HL-60/S4 treated with phorbol 12-myristate 13-acetate at 8.2 ng/mL for 4 days and 3 days (cell line): ENCODE results near the gene FBRSL1.
"Not testable (repeated sequence)": the region's sequence is repeated elsewhere in the genome, so short reads cannot be mapped to it uniquely, and the experiment has no call there.

ENCODE experiments used
- in situ Hi-C: fragments of 300-500 bp; cut with MboI; formaldehyde crosslinking; loops from 2 replicates; pipeline ENCODE4 v1.15.0; 2022; ENCODE audit warnings: low sequenced_read_pairs

Gene FBRSL1

DNA sequence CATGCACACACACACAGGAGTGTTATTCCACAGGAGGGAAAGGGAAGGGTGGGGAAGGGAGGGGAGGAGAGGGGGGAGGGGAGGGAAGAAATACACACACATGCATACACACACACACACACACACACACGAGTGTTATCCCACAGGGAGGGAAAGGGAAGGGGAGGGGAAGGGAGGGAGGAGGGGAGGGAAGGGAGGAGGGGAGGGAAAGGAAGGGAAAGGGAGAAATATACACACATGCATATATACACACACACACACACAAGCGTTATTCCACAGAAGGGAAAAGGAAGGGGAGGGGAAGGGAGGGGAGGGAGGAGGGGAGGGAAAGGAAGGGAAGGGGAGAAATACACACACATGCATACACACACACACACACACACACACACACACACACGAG, 19.6 kb upstream of the FBRSL1 start:
- in situ Hi-C loops, result no loop called here

DNA sequence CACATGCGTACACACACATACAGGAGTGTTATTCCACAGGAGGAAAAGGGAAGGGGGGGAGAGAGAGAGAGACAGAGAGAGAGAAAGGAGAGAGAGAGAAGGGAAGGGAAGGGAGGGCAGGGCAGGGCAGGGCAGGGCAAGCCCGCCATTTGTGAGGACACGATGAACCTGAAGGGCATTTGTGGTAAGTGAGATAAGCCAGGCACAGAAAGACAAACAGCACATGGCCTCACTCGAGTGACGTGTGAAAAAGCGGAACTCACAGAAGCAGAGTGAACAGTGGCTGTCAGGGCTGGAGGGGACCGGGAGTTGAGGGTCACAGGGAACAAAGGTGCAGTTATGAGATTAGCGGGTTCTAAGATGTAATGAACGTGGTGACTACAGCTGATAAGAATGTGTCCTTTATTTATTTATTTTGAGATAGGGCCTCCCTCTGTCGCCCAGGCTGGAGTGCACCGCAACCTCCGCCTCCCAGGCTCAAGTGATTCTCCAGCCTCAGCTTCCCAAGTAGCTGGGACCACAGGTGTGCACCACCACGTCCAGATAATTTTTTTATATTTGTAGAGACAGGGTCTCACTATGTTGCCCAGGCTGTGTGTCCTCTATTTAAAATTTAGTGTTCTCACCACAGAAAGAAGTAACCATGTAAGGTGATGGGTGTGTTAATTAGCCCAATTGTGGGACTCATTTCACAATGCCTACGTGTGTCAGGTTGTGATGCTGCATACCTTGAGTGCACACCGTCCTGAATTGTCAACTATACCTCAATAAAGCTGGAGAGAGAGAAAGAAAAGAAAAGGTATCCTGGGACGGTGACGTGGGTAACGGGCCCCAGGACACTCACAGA, 18.7 kb upstream of the FBRSL1 start:
- in situ Hi-C loops, result no loop called here

DNA sequence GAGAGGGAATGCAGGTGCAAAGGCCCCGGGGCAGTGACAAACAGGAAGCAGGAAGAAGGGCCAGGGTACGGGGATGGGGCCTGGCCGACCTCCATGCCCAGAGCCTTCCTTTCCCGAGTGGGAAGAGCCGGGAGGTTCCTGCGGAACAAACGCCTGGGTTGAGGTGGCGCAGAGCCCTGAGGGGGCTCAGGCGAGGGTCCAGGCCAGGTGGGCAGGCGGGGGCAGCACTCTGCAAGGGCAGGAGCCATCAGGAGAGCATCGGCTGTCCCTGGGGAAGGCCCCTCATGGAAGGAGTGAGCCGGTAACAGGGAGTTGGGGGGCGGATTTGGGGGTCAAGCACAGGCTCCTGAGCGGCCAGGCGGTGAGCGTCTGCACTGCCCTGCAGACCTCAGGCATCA, 18.1 kb upstream of the FBRSL1 start:
- in situ Hi-C loops, result no loop called here

DNA sequence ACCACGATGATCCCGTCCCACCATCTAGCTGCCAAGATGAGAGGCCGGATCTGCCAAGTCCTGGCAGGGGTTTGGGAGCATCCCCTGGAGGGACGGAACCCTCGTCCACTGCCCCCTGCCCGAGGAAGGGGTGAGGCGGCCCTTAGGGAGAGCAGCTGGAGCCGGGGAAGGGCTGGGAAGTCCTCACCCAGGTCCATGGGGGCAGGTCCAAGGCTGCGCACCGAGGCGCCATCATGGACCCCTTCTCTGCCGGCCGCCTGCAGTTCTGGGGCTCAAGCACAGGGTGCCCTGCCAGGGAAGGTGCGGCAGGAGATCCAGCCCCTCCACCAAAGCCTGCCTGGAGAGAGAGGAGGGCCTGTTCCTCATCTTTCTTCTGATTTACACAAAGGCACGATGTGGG, 17.6 kb upstream of the FBRSL1 start:
- in situ Hi-C loops, result no loop called here

DNA sequence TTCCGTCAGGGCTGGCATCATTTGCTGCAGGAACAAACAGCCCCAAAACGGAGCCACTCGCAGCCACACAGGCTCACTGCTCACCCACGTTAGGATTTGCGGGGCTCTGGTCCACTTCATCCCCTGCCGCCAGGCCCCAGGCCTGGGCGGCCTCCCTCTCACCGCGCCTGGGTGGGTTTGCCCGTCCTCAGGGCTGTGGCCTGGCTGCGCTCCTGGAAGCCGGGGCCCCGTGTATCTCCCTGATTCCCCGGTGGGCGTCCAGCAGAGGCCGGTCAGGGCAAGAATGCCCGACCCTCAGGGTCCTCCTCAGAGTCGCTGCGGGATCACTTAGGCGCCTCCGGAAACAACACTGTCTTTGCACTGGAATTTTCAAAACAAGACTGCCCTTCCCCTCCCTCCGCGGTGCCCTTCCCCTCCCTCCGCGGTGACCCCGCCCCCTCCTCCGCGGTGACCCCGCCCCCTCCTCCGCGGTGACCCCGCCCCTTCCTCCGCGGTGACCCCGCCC, 15.7 kb upstream of the FBRSL1 start:
- in situ Hi-C loops, result no loop called here

DNA sequence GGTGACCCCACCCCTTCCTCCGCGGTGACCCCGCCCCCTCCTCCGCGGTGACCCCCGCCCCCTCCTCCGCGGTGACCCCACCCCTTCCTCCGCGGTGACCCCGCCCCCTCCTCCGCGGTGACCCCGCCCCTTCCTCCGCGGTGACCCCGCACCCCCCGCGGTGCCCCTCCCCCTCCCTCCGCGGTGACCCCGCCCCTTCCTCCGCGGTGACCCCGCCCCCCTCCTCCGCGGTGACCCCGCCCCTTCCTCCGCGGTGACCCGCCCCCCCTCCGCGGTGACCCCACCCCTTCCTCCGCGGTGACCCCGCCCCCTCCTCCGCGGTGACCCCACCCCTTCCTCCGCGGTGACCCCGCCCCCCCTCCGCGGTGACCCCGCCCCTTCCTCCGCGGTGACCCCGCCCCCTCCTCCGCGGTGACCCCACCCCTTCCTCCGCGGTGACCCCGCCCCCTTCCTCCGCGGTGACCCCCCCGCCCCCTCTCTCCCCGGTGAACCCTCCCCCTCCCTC, 15.1 kb upstream of the FBRSL1 start:
- in situ Hi-C loops, result not testable (repeated sequence)

DNA sequence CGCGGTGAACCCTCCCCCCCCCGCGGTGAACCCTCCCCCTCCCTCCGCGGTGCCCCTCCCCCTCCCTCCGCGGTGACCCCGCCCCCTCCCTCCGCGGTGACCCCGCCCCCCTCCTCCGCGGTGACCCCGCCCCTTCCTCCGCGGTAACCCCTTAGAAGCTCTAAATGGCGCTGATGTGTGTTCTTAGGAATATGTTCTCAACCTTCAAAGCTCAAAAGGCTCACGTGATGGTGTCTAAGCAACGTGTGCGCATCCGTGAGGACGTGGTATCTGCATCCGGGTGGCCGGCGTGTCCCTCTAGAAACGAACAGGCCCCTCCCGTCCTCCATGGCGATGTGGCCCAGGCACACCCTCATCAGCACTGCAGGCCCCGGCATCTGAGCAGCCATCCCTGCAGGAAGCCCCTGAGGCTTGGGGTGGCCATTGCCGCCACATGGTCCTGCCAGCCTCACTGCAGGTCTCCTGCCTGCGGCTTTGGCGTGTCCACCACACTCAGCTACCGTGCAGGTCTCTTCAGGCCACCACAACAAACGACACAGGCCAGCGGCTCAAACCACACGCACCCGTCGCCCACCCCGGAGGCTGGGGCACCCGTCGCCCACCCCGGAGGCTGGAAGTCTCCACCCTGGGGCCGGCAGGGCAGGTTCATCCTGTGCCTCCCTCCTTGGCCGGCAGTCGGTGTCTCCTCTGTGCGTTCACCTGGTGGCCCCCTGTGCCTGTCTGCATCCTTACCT, 14.5 kb upstream of the FBRSL1 start:
- in situ Hi-C loops, result no loop called here

DNA sequence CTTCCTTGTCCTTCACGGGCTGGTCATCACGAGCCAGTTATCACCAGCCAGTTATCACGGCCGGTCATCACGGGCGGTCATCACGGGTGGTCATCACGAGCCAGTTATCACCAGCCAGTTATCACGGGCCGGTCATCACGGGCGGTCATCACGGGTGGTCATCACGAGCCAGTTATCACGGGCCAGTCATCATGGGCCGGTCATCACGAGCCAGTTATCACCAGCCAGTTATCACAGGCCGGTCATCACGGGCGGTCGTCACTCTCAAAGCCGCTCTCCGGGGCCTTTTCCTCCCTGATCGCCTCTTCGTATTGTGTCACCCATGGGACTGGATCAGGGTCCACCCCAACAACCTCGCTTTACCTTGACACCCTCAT, 13.9 kb upstream of the FBRSL1 start:
- in situ Hi-C loops, result no loop called here

DNA sequence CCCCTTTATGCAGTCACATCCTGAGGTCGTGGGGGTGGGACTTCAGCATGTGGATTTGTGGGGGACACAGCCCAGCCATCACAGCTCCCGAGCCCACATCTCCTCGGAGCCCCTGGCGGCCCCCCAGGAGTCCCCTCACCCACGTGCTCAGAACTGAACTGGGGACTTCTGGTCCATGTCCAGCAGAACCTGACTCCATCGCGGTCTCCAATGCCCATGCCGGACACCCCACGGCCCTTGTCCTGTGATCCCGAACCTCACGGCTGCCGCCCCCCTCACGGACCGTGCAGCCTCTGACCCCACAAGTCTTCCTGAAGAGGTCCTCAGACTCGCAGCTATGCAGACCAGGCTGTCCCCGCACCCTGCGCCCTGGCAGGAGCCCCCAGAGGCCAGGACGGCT, 13.5 kb upstream of the FBRSL1 start:
- in situ Hi-C loops, result no loop called here

DNA sequence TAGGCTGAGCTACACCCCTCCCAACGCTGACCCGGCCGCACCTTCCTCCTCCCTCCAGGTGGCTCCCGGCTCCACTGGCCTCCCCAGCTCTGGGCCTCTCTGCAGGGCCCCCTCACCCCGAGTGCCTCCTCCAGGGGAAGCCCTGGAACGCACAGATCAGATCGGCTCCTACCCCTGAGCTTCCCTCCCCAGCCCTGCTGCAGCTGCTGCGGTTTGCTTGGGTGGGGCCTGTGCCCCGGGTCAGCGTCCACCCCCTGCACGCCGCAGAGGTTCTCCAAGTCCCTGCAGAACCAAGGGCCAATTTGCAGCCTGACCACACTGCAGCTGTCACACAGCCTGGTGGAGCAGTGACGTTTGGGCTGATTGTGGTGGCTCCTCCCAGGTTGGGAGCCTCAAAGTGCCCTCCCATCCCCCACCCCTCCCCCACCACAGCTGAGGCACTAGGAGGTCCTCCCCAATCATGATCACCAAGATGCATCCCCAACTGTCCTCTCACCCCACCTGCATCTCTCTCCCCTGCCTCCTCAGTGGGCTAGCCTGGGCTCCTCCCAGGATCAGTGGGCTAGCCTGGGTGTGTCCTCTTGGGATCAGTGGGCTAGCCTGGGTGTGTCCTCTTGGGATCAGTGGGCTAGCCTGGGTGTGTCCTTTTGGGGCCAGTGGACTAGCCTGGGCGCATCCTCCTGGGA, 12.8 kb upstream of the FBRSL1 start:
- in situ Hi-C loops, result no loop called here

DNA sequence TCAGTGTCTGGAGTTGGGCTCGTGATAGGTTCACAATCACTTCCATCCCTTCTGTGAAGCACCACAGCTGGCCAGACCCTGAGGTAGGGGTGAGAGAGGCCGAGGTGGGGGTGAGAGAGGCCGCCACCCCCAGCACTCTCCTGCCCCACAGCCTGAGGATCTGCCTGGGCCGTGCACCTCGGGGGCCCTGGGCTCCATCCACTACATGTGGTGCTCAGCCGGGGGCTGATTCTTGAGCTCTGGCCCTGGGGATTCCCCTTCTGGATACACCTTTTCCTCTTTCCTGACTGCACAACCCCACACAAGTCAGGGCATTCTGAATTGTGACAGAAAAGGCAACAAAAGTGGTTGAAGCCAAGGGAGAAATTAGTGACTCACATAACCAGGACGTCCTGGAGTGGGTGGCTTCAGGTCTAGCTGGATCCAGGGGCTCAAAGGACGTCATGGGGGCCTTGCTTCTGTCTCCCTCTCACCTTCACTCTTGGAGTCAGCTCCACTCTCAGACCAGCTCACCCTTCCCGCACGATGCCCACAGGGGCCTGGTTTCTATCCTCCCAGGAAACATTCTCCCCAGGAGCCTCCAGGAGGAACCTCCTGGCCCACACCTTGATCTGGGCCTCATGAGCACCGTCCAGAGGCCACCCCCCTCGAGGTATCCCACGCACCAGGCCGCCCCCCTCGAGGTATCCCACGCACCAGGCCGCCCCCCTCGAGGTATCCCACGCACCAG, 12.1 kb upstream of the FBRSL1 start:
- in situ Hi-C loops, result no loop called here

DNA sequence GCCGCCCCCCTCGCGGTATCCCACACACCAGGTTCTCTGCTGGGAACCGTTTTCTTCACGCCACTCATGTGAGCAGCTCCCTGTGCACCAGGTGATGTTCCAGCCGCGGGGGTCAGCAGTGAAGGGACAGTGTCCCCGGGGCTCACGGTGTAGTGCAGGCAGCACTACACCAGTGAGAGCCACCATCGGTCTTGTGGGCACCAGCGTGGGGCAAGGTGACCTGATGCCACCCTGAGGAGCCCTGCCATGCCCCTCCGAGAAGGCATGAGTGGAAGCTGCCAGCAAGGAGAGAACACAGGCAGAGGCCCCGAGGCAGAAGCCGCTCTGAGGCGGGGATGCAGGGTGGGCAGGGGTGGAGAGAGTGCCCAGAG, 11.5 kb upstream of the FBRSL1 start:
- in situ Hi-C loops, result no loop called here

DNA sequence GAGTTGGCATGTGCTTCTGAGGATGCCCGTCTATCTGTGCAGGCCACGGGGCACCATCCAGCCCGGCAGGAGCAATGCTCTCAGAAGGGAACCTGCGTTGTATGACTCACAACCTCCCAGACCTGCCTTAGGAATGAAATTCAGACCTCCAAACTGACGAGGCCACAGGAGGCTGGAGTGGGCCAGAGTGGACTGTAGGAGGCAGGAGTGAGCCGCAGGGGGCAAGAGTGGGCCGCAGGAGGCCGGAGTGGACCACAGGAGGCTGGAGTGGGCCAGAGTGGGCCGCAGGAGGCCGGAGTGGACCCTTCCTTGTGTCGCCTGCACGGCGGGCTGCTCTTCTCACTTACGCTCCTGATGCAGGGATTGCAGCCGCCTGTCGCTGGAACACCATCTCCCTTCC, 11.1 kb upstream of the FBRSL1 start:
- in situ Hi-C loops, result no loop called here

DNA sequence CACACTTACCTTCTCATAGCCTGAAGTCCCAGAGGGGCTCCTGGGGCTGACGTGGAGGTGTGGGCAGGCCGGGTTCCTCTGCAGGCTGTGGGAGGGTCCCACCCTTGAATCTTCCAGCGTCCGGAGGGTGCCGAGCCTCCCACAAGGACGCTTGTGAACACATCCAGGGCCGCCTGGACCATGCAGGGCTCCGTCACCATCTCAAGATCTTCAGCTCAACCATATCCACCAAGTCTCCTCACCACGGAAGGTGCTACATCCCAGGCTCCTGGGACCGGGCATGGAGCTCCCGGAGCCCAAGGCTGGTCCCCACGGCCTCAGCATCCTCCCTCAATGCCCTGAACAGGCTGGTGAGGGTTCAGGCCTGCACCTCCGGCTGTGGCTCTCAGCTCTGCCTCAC, 10.7 kb upstream of the FBRSL1 start:
- in situ Hi-C loops, result no loop called here

DNA sequence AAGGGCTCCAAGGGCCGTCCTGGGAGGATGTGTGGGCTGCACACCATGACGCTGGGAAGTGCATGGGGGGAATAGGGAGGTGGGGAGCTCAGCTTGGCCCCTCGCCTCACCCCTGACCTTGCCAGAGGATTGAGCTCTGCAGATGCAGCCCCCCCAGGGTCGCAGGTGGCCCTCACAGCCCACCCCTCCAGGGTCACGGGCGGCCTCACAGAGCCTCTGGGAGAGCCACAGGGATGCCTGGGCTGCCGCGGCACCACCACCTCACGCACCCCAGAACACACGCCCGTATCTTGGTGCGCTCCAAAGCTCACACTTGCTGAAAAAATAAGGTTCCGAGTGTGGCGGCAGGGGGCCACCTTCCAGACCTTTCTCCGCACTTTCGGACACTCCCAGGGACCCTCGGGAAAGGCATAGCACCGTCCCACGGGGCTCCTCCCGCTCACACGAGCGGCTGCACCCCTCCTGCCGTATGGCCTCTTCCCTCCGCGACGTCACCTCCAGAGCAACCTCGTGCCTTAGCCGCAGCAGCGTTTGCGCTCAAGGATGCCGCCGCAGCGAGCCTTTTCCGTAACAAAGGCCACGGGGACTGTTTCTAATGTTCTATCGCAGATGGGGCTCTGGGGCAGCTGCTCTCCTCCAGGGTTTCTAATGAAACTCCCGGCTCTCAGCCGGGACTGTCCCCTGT, 9.9 kb upstream of the FBRSL1 start:
- in situ Hi-C loops, result no loop called here

DNA sequence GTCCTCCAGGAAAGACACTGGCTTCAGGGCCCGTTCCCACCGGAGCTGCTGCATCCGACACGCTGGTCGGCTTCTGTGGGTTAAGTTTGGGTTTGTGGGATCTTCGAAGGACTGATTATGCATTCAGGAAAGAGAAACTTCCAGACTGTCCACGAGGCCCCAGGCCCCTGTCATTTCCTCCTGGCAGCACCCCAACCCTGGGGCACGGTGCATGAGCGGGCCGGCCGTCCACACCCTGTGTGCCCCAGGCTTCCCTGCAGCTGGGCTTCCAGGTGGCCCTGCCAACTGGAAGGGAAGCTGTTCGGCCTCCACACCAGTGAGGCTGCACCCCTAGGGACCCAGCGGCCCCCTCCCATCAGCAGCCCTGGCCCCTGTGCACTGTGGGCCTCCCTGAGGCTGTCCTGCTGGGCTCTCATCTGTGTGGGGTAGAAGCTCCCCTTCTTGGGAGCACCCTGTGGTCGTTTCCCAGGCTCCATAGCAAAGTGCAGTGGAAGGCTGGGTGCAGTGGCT, 9.3 kb upstream of the FBRSL1 start:
- in situ Hi-C loops, result no loop called here

DNA sequence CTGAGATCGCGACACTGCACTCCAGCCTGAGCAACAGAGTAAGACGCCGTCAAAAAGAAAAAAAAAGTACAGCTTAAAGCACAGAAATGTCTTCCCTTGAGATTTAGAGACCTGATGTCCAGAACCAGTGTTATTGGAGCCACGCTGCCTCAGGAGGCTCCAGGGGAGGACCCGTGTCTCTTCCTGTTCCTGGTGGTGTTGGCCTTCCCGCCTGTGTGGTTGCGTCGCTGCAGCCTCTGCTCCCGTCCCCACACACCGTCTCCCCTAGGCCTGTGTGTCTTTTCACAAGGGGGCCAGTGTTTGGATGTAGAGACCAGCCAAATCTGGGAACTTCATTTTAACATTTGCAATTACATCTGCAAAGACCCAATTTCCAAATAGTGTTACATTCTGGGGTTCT, 8.6 kb upstream of the FBRSL1 start:
- in situ Hi-C loops, result no loop called here

DNA sequence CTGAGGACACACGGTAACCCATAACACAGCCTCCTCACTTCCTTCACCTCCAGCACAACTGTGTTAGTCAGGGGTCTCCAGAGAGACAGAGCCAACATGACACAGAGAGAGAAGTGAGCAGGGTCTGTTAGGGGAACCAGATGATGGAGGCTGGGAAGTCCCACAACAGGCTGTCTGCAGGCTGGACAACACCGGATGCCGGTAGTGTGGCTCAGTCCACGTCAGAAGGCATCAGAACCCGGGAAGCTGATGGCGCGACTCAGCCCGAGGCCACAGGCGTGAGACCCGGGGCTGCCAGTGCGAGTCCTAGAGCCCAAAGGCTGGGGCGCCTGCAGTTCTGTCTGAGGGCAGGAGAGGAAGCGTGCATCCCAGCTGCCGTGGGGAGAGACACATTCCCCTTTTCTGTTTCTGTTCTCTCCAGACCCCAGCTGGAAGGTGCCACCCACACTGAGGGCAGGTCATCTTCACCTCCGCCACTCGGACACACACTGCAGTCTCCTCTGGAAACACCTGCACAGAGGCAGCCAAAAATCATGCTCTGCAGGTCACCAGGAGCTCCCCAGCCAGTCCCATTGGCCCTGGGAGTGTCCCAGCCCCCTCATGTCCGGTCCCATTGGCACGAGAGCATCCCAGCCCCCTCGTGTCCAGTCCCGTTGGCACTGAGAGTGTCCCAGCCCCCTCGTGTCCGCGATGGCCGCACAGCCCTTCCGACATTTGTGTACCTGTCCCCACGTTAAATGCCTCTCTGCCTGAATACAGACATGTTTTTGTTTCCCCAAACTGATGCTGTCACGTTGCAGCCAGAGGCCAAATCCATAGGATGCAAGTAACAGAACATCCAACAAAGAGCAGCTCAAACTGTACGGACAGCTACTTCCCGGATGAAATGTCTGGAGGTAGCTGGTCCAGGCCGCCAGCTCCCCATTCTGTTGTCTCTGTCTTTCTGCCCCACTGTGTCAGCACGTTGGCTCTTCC, 7.9 kb upstream of the FBRSL1 start:
- in situ Hi-C loops, result no loop called here

DNA sequence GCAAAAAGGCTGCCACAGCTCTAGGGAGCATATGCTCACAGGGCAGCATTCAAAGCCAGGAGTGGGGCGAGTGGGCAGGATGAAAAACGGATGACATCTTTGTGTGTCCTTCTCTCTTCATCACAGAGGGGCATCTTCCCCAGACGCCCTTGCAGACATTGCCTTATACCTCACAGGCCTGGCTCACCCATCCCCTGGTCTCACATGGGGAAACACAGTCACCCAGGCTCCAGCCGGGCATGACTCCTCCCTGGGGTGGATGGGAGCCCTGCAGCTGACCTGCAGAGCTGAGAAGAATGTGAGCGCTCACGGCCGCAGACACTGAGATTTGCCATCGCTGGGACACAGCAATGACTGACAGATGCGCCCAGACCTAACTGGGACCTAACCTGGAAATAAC, 7.2 kb upstream of the FBRSL1 start:
- in situ Hi-C loops, result no loop called here
